Brain microvascular endothelial cell (primary cell): Measurements from ENCODE around the gene SP100.
"Not testable (repeated sequence)": the region's sequence is repeated elsewhere in the genome, so short reads cannot be mapped to it uniquely, and the experiment has no call there.

ENCODE experiments used
- DNase-seq: peaks from one replicate; pipeline ENCODE4 v3.0.0-alpha.2; 2020
- H3K27ac ChIP-seq: fragments of 250-450 bp; sonication (Bioruptor Pico); 2 replicates; pipeline ENCODE4 v1.5.1; 2020; ENCODE audit warnings: mild to moderate bottlenecking, moderate library complexity
- H3K27me3 ChIP-seq: fragments of 250-450 bp; sonication (Bioruptor Pico); replicated peaks from 2 replicates; pipeline ENCODE4 v1.5.1; 2020; ENCODE audit warnings: mild to moderate bottlenecking
- H3K36me3 ChIP-seq: fragments of 250-450 bp; sonication (Bioruptor Pico); replicated peaks from 2 replicates; pipeline ENCODE4 v1.5.1; 2020; ENCODE audit warnings: mild to moderate bottlenecking
- H3K4me3 ChIP-seq: 2 replicates; pipeline ENCODE4 v1.5.1; 2011; ENCODE audit warnings: low read depth, mild to moderate bottlenecking, control low read depth, low read length, moderate library complexity
- CTCF ChIP-seq: IDR thresholded peaks from 2 replicates; pipeline ENCODE4 v1.5.1; 2011; ENCODE audit warnings: low read depth, mild to moderate bottlenecking, moderate library complexity, low read length, control low read depth, inconsistent platforms; ENCODE audit errors: missing control alignments
- in situ Hi-C: cut with HindIII; loops from 2 replicates; pipeline ENCODE4 v1.10.0; 2017; ENCODE audit warnings: low sequenced_read_pairs, low pct_ligation_motif_present

The SP100 gene

GRCh38 chr2:230435431-230435830, 19.4 kb downstream of the SP100 start:
- H3K27ac ChIP-seq, result no peak overlapping the region
- peaks cover 4% of the 10 kb centered on the region for H3K36me3 ChIP-seq
- DNase-seq, result no peak
- H3K4me3 ChIP-seq, result no peak overlapping the region
- TF ChIP-seq CTCF, result no peak
- H3K27me3 ChIP-seq, result no peaks in the 10 kb centered on the region
- in situ Hi-C loops, result no loop called here

- peaks cover 11% of the 10 kb centered on the region for H3K36me3 ChIP-seq
- peak overlapping the region; percentile 37 for H3K27ac ChIP-seq
- H3K4me3 ChIP-seq, DNase-seq, H3K27me3 ChIP-seq, in situ Hi-C loops: not testable (repeated sequence)
Observed at GRCh38 chr2:230439121-230439520, 23.1 kb downstream of the SP100 start.

GRCh38 chr2:230439590-230439989, 23.6 kb downstream of the SP100 start:
- in situ Hi-C loops, result no loop called here
- no peak for DNase-seq
- Histone ChIP-seq H3K27ac (peak overlapping the region; percentile 37), H3K27me3 (no peaks in the 10 kb centered on the region), H3K4me3 (no peak overlapping the region), H3K36me3 (peaks cover 15% of the 10 kb centered on the region)
- TF ChIP-seq CTCF, result no peak

- Histone ChIP-seq H3K27me3 (no peaks in the 10 kb centered on the region), H3K36me3 (peaks cover 28% of the 10 kb centered on the region), H3K4me3 (no peak overlapping the region), H3K27ac (peak overlapping the region; percentile 18)
- peak; percentile 22 for DNase-seq
- in situ Hi-C loops, result no loop called here
- TF ChIP-seq CTCF, result no peak
Observed at GRCh38 chr2:230441227-230441897, 25.4 kb downstream of the SP100 start.

GRCh38 chr2:230443541-230443940, 27.5 kb downstream of the SP100 start:
- TF ChIP-seq CTCF, result no peak
- Histone ChIP-seq H3K27me3 (no peaks in the 10 kb centered on the region), H3K27ac (no peak overlapping the region), H3K36me3 (peaks cover 48% of the 10 kb centered on the region), H3K4me3 (no peak overlapping the region)
- in situ Hi-C loops, result no loop called here
- peak; percentile 34 for DNase-seq

GRCh38 chr2:230444832-230445231, 28.8 kb downstream of the SP100 start:
- no peak for TF ChIP-seq CTCF
- Histone ChIP-seq H3K27me3 (no peaks in the 10 kb centered on the region), H3K4me3 (no peak overlapping the region), H3K36me3 (peaks cover 61% of the 10 kb centered on the region), H3K27ac (no peak overlapping the region)
- in situ Hi-C loops, result no loop called here
- DNase-seq, result no peak
